Thoracic aorta (tissue), 2 donors: ENCODE results near the gene ELOA. TPM values are rescaled to one million over a fixed set of nuclear protein-coding genes. Genes with fewer than 3 reads are reported as not detected.
A peak's percentile ranks its signal among the peaks of the same experiment; 100 is the strongest.
"Not testable (repeated sequence)": the region's sequence is repeated elsewhere in the genome, so short reads cannot be mapped to it uniquely, and the experiment has no call there.

ENCODE experiments used
- ATAC-seq: fragments of 150-250 bp; one replicate; pipeline ENCODE4 v1.8.0; 2017; ENCODE audit warnings: low read depth; ENCODE audit not compliant: insufficient number of reproducible peaks, low FRiP score
- DNase-seq: peaks from one replicate; pipeline ENCODE4 v3.0.0-alpha.2; 2020; ENCODE audit warnings: low spot score
- H3K27ac ChIP-seq, 2 donors: fragments of 200-600 bp; sonication (generic); 1 replicate in 1 of 2; 2 replicates in 1 of 2; pipeline ENCODE4 v1.5.1; 2016; ENCODE audit warnings: mild to moderate bottlenecking in 2 of 2, moderate library complexity in 2 of 2
- H3K27me3 ChIP-seq: fragments of 200-600 bp; sonication (generic); replicated peaks from 2 replicates; pipeline ENCODE4 v1.6.0; 2016; ENCODE audit warnings: mild to moderate bottlenecking; ENCODE audit not compliant: insufficient read depth
- H3K36me3 ChIP-seq: fragments of 200-600 bp; sonication (generic); one replicate; pipeline ENCODE4 v1.5.1; 2016
- H3K4me1 ChIP-seq, 2 donors: fragments of 200-600 bp; sonication (generic); 1 replicate in 1 of 2; 2 replicates in 1 of 2; pipeline versions ENCODE4 v1.5.1 to v1.6.0; 2016; ENCODE audit warnings: low read depth in 2 of 2, mild to moderate bottlenecking in 1 of 2; ENCODE audit not compliant: control insufficient read depth in 1 of 2
- H3K4me3 ChIP-seq: fragments of 200-600 bp; sonication (generic); 2 replicates; pipeline ENCODE4 v1.5.1; 2016; ENCODE audit warnings: mild to moderate bottlenecking
- H3K9me3 ChIP-seq: fragments of 200-600 bp; sonication (generic); 2 replicates; pipeline ENCODE4 v1.5.1; 2016
- CTCF ChIP-seq: fragments of 200-600 bp; sonication (generic); IDR thresholded peaks from one replicate; pipeline ENCODE4 v1.5.1; 2019; ENCODE audit warnings: antibody characterized with exemption
- total RNA-seq, 2 donors: library from RNA; depleted of rRNA; stranded (reverse); fragments of >200 nt; gene quantifications; one replicate each; pipeline versions ENCODE4 v1.1.0 to v1.2.3, GENCODE V29; 2016

Gene ELOA
- total RNA-seq, 2 donors from 2014 or later: 23.3 to 40.6 TPM

- DNase-seq (no peak), ATAC-seq (no peak)
- Histone ChIP-seq H3K9me3 (no peaks in the 10 kb centered on the region), H3K4me1 (peaks cover 18 to 31% of the 10 kb centered on the region in 2 donors), H3K4me3 (peak overlapping the region; percentile 86), H3K27me3 (no peaks in the 10 kb centered on the region), H3K27ac (no peak overlapping the region), H3K36me3 (peaks cover 21% of the 10 kb centered on the region)
- TF ChIP-seq CTCF: no peak
These were observed 49.1 kb downstream of the ELOA start for GRCh38 chr1:23792151-23792945.

GRCh38 chr1:23793018-23793781 lies 49.9 kb downstream of the ELOA start:
- ATAC-seq (no peak), DNase-seq (no peak)
- H3K36me3 ChIP-seq: peaks cover 15% of the 10 kb centered on the region

GRCh38 chr1:23793861-23794731 lies 50.8 kb downstream of the ELOA start:
- Histone ChIP-seq H3K4me1 (peaks cover 18 to 35% of the 10 kb centered on the region in 2 donors), H3K27ac (no peak overlapping the region), H3K27me3 (no peaks in the 10 kb centered on the region), H3K4me3 (no peak overlapping the region), H3K9me3 (no peaks in the 10 kb centered on the region), H3K36me3 (peaks cover 15% of the 10 kb centered on the region)
- DNase-seq: no peak
- ATAC-seq: no peak
- TF ChIP-seq CTCF: no peak

More at GRCh38 chr1:23793018-23793781, 49.9 kb downstream of the ELOA start:
- no peak overlapping the region for H3K27ac ChIP-seq
- TF ChIP-seq CTCF: no peak
- no peaks in the 10 kb centered on the region for H3K27me3 ChIP-seq
- H3K4me3 ChIP-seq: no peak overlapping the region
- no peaks in the 10 kb centered on the region for H3K9me3 ChIP-seq
- H3K4me1 ChIP-seq: peaks cover 18 to 31% of the 10 kb centered on the region in 2 donors

GRCh38 chr1:23794732-23795182 lies 51.5 kb downstream of the ELOA start:
- peaks cover 18 to 42% of the 10 kb centered on the region in 2 donors for H3K4me1 ChIP-seq
- not testable (repeated sequence) for H3K27me3 ChIP-seq, H3K4me3 ChIP-seq, H3K27ac ChIP-seq, DNase-seq, H3K9me3 ChIP-seq, ATAC-seq
- H3K36me3 ChIP-seq: peaks cover 15% of the 10 kb centered on the region

GRCh38 chr1:23795676-23796465 lies 52.6 kb downstream of the ELOA start:
- H3K9me3 ChIP-seq: no peaks in the 10 kb centered on the region
- DNase-seq: no peak
- no peak overlapping the region for H3K27ac ChIP-seq
- TF ChIP-seq CTCF: no peak
- H3K4me3 ChIP-seq: no peak overlapping the region
- no peak for ATAC-seq
- peaks cover 12 to 37% of the 10 kb centered on the region in 2 donors for H3K4me1 ChIP-seq
- peaks cover 15% of the 10 kb centered on the region for H3K36me3 ChIP-seq
- no peaks in the 10 kb centered on the region for H3K27me3 ChIP-seq
